A549 (cell line): Measurements from ENCODE around the gene TIMM21. TPM values are rescaled to one million over a fixed set of nuclear protein-coding genes. Genes with fewer than 3 reads are reported as not detected.

Source experiments
- ATAC-seq, 2 experiments: fragments of 200-7000 bp in 1 of 2; fragments of >200 bp in 1 of 2; cut with Nextera tagmentation in 1 of 2; cut with Tn5 transposase in 1 of 2; 3 replicates each; pipeline versions ENCODE4 v1.8.0 to v1.9.1; 2018 to 2020; ENCODE audit warnings: mild to moderate bottlenecking in 1 of 2, moderate library complexity in 1 of 2
- CTCF ChIA-PET: fragments of 300-600 bp; sonication (Branson Sonifier 250); formaldehyde crosslinking; extraction: SDS; loops from one replicate; lab custom pipeline; 2021; ENCODE audit warnings: antibody characterized with exemption, inconsistent platforms; lab: Yijun Ruan, JAX
- POLR2A ChIA-PET: fragments of 350-600 bp; formaldehyde crosslinking; extraction: SDS; loops from one replicate; lab custom pipeline; 2021; ENCODE audit warnings: antibody characterized with exemption, inconsistent platforms; lab: Yijun Ruan, JAX
- DNase-seq, 2 experiments: peaks; one replicate each; pipeline versions ENCODE4 v3.0.0 to v3.0.0-alpha.2; 2011 to 2016; ENCODE audit warnings: low read depth in 1 of 2, low spot score in 1 of 2
- FAIRE-seq: peaks from 2 replicates; lab custom pipeline; 2011; peaks lifted over from hg19 to GRCh38; lab: Jason Lieb, UNC
- H3K27ac ChIP-seq, 2 experiments: fragments of >200 bp; sonication (Bioruptor Twin); formaldehyde crosslinking; 3 replicates each; pipeline ENCODE4 v1.5.1; 2016 to 2017
- H3K4me1 ChIP-seq: fragments of >200 bp; sonication (Bioruptor Twin); formaldehyde crosslinking; 3 replicates; pipeline ENCODE4 v1.6.1; 2016
- H3K4me2 ChIP-seq: fragments of >200 bp; sonication (Bioruptor Twin); formaldehyde crosslinking; 3 replicates; pipeline ENCODE4 v1.6.1; 2016
- H3K4me3 ChIP-seq: fragments of >200 bp; sonication (Bioruptor Twin); formaldehyde crosslinking; 3 replicates; pipeline ENCODE4 v1.5.1; 2016
- H3K9me3 ChIP-seq: fragments of >200 bp; sonication (Bioruptor Twin); formaldehyde crosslinking; 3 replicates; pipeline ENCODE4 v1.6.1; 2016
- ATOH8 ChIP-seq: fragments of 250-450 bp; sonication (Bioruptor Pico); IDR thresholded peaks from 2 replicates; pipeline ENCODE4 v1.5.0; 2020; ENCODE audit warnings: low read depth, mild to moderate bottlenecking, moderate library complexity
- CBX8 ChIP-seq: fragments of 200-600 bp; sonication (generic); IDR thresholded peaks from 2 replicates; pipeline ENCODE4 v1.6.1; 2016
- CHD2 ChIP-seq: fragments of 150-350 bp; IDR thresholded peaks from 2 replicates; pipeline ENCODE4 v1.6.1; 2014; ENCODE audit warnings: low read length; ENCODE audit not compliant: partially characterized antibody
- CHD4 ChIP-seq: fragments of 200-600 bp; sonication (generic); IDR thresholded peaks from 2 replicates; pipeline ENCODE4 v1.6.1; 2016; ENCODE audit warnings: antibody characterized with exemption, mild to moderate bottlenecking, borderline replicate concordance
- ELK1 ChIP-seq: fragments of 150-350 bp; IDR thresholded peaks from 2 replicates; pipeline ENCODE4 v1.6.1; 2014; ENCODE audit warnings: low read depth, mild to moderate bottlenecking, low read length
- HEYL ChIP-seq: fragments of 250-450 bp; sonication (Bioruptor Pico); IDR thresholded peaks from 2 replicates; pipeline ENCODE4 v1.8.0; 2021; ENCODE audit warnings: mild to moderate bottlenecking, moderate library complexity
- HOXA7 ChIP-seq: fragments of 250-450 bp; sonication (Bioruptor Pico); IDR thresholded peaks from 2 replicates; pipeline ENCODE4 v1.5.0; 2020; ENCODE audit warnings: mild to moderate bottlenecking, moderate library complexity
- HOXB13 ChIP-seq: fragments of 250-450 bp; sonication (Bioruptor Pico); IDR thresholded peaks from 2 replicates; pipeline ENCODE4 v1.5.0; 2020; ENCODE audit warnings: low read depth, mild to moderate bottlenecking, moderate library complexity
- HOXB5 ChIP-seq: fragments of 250-450 bp; sonication (Bioruptor Pico); IDR thresholded peaks from 2 replicates; pipeline ENCODE4 v1.5.0; 2020; ENCODE audit warnings: mild to moderate bottlenecking, moderate library complexity
- JUN ChIP-seq, 2 experiments: fragments of >200 bp; sonication (Bioruptor Twin); formaldehyde crosslinking; IDR thresholded peaks; 2 replicates in 1 of 2; 3 replicates in 1 of 2; pipeline ENCODE4 v1.6.1; 2016 to 2017
- JUNB ChIP-seq: fragments of >200 bp; sonication (Bioruptor Twin); formaldehyde crosslinking; IDR thresholded peaks from 2 replicates; pipeline ENCODE4 v1.6.1; 2016
- KDM1A ChIP-seq: fragments of 200-600 bp; sonication (generic); IDR thresholded peaks from 2 replicates; pipeline ENCODE4 v1.6.1; 2016; ENCODE audit warnings: low read depth, mild to moderate bottlenecking
- NPAS2 ChIP-seq: fragments of 250-450 bp; sonication (Bioruptor Pico); IDR thresholded peaks from 2 replicates; pipeline ENCODE4 v1.8.0; 2022; ENCODE audit warnings: mild to moderate bottlenecking, moderate library complexity, borderline replicate concordance
- POLR2AphosphoS2 ChIP-seq: conservative IDR thresholded peaks from 2 replicates; pipeline ENCODE4 v1.6.1; 2012; ENCODE audit warnings: low read length, improper control_type of control experiment, inconsistent platforms
- RCOR1 ChIP-seq: fragments of 150-350 bp; IDR thresholded peaks from 2 replicates; pipeline ENCODE4 v1.6.1; 2014; ENCODE audit warnings: antibody characterized with exemption, low read length, low read depth
- RNF2 ChIP-seq: fragments of 200-600 bp; sonication (generic); IDR thresholded peaks from 2 replicates; pipeline ENCODE4 v1.6.1; 2016; ENCODE audit warnings: low read depth, mild to moderate bottlenecking, antibody characterized with exemption, moderate library complexity, borderline replicate concordance
- SMC3 ChIP-seq: fragments of >200 bp; sonication (Bioruptor Twin); formaldehyde crosslinking; IDR thresholded peaks from 3 replicates; pipeline ENCODE4 v1.6.1; 2018; ENCODE audit warnings: inconsistent platforms
- SREBF2 ChIP-seq: fragments of 450-650 bp; IDR thresholded peaks from 2 replicates; pipeline ENCODE4 v1.6.1; 2014; ENCODE audit warnings: mild to moderate bottlenecking, moderate library complexity
- TFCP2L1 ChIP-seq: fragments of 250-450 bp; sonication (Bioruptor Pico); IDR thresholded peaks from 2 replicates; pipeline ENCODE4 v1.5.0; 2021; ENCODE audit warnings: mild to moderate bottlenecking
- ZC3H11A ChIP-seq: fragments of 450-650 bp; IDR thresholded peaks from 2 replicates; pipeline ENCODE4 v1.6.1; 2014; ENCODE audit warnings: antibody characterized with exemption, mild to moderate bottlenecking
- ZNF302 ChIP-seq: fragments of 250-450 bp; sonication (Bioruptor Pico); IDR thresholded peaks from 2 replicates; pipeline ENCODE4 v1.9.0; 2021; ENCODE audit warnings: inconsistent platforms, mild to moderate bottlenecking, moderate library complexity
- WGBS: methylation state at CpG from one replicate; pipeline ENCODE4 v1.1.6; 2017; ENCODE audit errors: missing lambda C conversion rate; 5-methylcytosine and 5-hydroxymethylcytosine counted together
- polyA plus RNA-seq, 4 experiments: library from polyadenylated mRNA; depleted of rRNA in 3 of 4; stranded (reverse); fragments of >200 nt; fragmentation: RNase III in 1 of 4; extraction: RNeasy Plus Mini Kit Qiagen cat#74134 plus additional on column Dnase treatment in 1 of 4; gene quantifications; 2 replicates in 3 of 4; 3 replicates in 1 of 4; pipeline ENCODE4 v1.2.3, GENCODE V29; 2011 to 2017
- TF ChIP-seq, protein P1 (sequence below): IDR thresholded peaks from 2 replicates; pipeline ENCODE4 v1.6.1; 2012; ENCODE audit warnings: low read depth, borderline replicate concordance
- TF ChIP-seq, protein P2 (sequence below): IDR thresholded peaks from 2 replicates; pipeline ENCODE4 v1.6.1; 2012

TIMM21 gene
- polyA plus RNA-seq, 2 of the 4 experiments (the other 2 are of a cell fraction) = 61.4 to 64.6 TPM

GRCh38 chr18:74182335-74182734 lies 34.0 kb downstream of the TIMM21 start:
- ChIA-PET POLR2A (no interaction called here), CTCF (interaction anchor here (0.5 kb wide), 1 partner anchor 1043 kb away, joined by 5 read pairs; no protein-coding TSS in a partner anchor)
- TF ChIP-seq SMC3 = no peak
- TF ChIP-seq RCOR1 = no peak
- TF ChIP-seq NPAS2 (CRISPR knock-in tag) = no peak
- TF ChIP-seq SREBF2 = no peak
- TF ChIP-seq, protein P1, sequence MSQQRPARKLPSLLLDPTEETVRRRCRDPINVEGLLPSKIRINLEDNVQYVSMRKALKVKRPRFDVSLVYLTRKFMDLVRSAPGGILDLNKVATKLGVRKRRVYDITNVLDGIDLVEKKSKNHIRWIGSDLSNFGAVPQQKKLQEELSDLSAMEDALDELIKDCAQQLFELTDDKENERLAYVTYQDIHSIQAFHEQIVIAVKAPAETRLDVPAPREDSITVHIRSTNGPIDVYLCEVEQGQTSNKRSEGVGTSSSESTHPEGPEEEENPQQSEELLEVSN = no peak
- no peak for TF ChIP-seq ELK1
- ATAC-seq (no peak), FAIRE-seq (no peak), DNase-seq (no peak)
- Histone ChIP-seq H3K4me1 (no peaks in the 10 kb centered on the region), H3K4me2 (no peak overlapping the region), H3K9me3 (no peaks in the 10 kb centered on the region), H3K4me3 (no peak overlapping the region), H3K27ac (no peak overlapping the region)
- WGBS = 50% methylated on average over 1 of the region's 19 CpGs

DNA sequence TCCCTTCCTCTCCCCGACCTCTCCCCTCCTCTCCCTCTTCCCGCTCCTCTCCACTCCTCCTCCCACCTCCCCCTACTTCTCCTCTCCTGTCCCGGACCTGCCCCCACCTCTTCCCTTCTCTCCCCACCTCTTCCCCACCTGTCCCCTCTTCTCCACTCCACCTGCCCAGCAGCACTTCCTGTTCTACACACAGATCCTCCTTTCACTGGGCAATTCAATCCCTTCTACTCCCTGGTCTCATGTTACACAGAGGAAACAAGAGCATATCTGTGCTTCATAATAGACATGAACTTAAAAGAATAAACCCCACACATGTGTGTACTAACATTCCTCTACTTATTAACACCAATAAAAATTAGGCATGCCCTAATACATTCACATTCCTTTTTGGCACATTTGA lies 34.8 kb downstream of the TIMM21 start:
- DNase-seq (no peak), FAIRE-seq (no peak)

More for the DNA sequence above, 34.8 kb downstream of the TIMM21 start:
- no peak overlapping the region for H3K4me3 ChIP-seq
- H3K9me3 ChIP-seq = no peaks in the 10 kb centered on the region
- H3K27ac ChIP-seq = no peak overlapping the region
- ChIA-PET POLR2A (no interaction called here), CTCF (no interaction called here)
- H3K4me2 ChIP-seq = no peak overlapping the region
- TF ChIP-seq KDM1A (no peak), ELK1 (no peak), JUNB (no peak), HEYL (CRISPR knock-in tag) (no peak), HOXB5 (CRISPR knock-in tag) (no peak), CHD4 (no peak), HOXB13 (CRISPR knock-in tag) (no peak), TFCP2L1 (no peak), POLR2AphosphoS2 (no peak), RNF2 (no peak), HOXA7 (no peak), JUN (IDR thresholded peaks at IDR 0.05) (no peak), CHD2 (no peak), ATOH8 (no peak), ZNF302 (CRISPR knock-in tag) (no peak), CBX8 (no peak), ZC3H11A (no peak)
- TF ChIP-seq, protein P2, sequence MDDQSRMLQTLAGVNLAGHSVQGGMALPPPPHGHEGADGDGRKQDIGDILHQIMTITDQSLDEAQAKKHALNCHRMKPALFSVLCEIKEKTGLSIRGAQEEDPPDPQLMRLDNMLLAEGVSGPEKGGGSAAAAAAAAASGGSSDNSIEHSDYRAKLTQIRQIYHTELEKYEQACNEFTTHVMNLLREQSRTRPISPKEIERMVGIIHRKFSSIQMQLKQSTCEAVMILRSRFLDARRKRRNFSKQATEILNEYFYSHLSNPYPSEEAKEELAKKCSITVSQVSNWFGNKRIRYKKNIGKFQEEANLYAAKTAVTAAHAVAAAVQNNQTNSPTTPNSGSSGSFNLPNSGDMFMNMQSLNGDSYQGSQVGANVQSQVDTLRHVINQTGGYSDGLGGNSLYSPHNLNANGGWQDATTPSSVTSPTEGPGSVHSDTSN = no peak
- TF ChIP-seq, protein P1 = no peak
- H3K4me1 ChIP-seq = no peaks in the 10 kb centered on the region
- no peak for ATAC-seq
- WGBS = no CpG with 5 or more reads among the region's 3 CpGs
